Measurements from ENCODE around the gene UTP18.
A peak's percentile ranks its signal among the peaks of the same experiment; 100 is the strongest.

UTP18 gene

DNA sequence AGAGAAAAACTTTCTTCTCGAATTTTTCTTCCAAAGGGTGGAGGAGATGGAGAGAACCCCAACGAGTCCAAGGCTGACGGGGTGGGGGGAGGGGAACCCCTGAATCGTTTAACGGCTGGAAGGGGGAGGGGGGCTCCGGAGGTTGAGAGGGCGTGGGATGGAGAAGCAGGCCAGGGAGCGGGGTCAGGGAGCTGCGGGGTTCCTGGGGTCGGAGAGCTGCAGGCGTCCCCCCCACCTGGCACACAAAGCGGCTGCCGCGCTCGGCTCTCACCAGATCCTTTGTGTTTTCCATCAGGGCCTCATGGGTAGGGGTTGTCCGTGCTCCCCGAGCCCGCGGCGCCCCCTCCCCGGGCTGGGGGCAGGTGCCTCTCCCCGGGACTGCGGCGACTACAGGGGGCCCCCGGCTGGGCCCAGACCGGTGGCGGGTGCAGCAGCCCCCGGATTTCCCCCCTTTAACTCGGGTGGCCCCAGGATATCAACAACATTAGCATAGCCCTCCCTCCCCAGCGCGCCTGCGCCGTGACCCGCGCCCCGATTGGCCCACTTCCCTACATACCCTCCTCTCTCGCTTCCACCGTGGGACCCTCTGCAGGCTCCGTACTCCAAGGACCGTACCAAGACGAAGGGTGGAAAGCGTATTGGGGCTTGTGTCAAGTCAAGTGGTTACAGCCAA, 646 bp upstream of the UTP18 start, which contains the start of gene MBTD1:
MBTD1 (minus strand) TSS at position 486 of the 673 bp plus-strand sequence. CDS start 34,888 bp downstream, outside the sequence.
- peak; percentile 91 to 98 for DNase-seq (ENCODE audit: low read depth in 1 of 2, low spot score in 1 of 2)
- TF ChIP-seq GABPA (IDR thresholded peaks at IDR 0.05; ENCODE audit: low read depth) = no peak
- TF ChIP-seq SPI1 (IDR thresholded peaks at IDR 0.05; ENCODE audit: borderline replicate concordance, low read depth) = peak; percentile 78
- TF ChIP-seq, protein P1, sequence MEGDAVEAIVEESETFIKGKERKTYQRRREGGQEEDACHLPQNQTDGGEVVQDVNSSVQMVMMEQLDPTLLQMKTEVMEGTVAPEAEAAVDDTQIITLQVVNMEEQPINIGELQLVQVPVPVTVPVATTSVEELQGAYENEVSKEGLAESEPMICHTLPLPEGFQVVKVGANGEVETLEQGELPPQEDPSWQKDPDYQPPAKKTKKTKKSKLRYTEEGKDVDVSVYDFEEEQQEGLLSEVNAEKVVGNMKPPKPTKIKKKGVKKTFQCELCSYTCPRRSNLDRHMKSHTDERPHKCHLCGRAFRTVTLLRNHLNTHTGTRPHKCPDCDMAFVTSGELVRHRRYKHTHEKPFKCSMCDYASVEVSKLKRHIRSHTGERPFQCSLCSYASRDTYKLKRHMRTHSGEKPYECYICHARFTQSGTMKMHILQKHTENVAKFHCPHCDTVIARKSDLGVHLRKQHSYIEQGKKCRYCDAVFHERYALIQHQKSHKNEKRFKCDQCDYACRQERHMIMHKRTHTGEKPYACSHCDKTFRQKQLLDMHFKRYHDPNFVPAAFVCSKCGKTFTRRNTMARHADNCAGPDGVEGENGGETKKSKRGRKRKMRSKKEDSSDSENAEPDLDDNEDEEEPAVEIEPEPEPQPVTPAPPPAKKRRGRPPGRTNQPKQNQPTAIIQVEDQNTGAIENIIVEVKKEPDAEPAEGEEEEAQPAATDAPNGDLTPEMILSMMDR (IDR thresholded peaks at IDR 0.05; ENCODE audit: insufficient read depth, low read length) = no peak
- TF ChIP-seq, protein P2, sequence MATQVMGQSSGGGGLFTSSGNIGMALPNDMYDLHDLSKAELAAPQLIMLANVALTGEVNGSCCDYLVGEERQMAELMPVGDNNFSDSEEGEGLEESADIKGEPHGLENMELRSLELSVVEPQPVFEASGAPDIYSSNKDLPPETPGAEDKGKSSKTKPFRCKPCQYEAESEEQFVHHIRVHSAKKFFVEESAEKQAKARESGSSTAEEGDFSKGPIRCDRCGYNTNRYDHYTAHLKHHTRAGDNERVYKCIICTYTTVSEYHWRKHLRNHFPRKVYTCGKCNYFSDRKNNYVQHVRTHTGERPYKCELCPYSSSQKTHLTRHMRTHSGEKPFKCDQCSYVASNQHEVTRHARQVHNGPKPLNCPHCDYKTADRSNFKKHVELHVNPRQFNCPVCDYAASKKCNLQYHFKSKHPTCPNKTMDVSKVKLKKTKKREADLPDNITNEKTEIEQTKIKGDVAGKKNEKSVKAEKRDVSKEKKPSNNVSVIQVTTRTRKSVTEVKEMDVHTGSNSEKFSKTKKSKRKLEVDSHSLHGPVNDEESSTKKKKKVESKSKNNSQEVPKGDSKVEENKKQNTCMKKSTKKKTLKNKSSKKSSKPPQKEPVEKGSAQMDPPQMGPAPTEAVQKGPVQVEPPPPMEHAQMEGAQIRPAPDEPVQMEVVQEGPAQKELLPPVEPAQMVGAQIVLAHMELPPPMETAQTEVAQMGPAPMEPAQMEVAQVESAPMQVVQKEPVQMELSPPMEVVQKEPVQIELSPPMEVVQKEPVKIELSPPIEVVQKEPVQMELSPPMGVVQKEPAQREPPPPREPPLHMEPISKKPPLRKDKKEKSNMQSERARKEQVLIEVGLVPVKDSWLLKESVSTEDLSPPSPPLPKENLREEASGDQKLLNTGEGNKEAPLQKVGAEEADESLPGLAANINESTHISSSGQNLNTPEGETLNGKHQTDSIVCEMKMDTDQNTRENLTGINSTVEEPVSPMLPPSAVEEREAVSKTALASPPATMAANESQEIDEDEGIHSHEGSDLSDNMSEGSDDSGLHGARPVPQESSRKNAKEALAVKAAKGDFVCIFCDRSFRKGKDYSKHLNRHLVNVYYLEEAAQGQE (IDR thresholded peaks at IDR 0.05; ENCODE audit: insufficient replicate concordance, low read depth) = no peak
- Histone ChIP-seq H3K4me3 (replicated peaks; ENCODE audit: insufficient read depth, low read length) (peak within 1 kb of the TSS; percentile 93), H3K27ac (replicated peaks) (peak within 1 kb of the TSS; percentile 100), H3K27me3 (ENCODE audit: insufficient read depth, poor library complexity, severe bottlenecking) (no peaks in the 10 kb centered on the region)

DNA sequence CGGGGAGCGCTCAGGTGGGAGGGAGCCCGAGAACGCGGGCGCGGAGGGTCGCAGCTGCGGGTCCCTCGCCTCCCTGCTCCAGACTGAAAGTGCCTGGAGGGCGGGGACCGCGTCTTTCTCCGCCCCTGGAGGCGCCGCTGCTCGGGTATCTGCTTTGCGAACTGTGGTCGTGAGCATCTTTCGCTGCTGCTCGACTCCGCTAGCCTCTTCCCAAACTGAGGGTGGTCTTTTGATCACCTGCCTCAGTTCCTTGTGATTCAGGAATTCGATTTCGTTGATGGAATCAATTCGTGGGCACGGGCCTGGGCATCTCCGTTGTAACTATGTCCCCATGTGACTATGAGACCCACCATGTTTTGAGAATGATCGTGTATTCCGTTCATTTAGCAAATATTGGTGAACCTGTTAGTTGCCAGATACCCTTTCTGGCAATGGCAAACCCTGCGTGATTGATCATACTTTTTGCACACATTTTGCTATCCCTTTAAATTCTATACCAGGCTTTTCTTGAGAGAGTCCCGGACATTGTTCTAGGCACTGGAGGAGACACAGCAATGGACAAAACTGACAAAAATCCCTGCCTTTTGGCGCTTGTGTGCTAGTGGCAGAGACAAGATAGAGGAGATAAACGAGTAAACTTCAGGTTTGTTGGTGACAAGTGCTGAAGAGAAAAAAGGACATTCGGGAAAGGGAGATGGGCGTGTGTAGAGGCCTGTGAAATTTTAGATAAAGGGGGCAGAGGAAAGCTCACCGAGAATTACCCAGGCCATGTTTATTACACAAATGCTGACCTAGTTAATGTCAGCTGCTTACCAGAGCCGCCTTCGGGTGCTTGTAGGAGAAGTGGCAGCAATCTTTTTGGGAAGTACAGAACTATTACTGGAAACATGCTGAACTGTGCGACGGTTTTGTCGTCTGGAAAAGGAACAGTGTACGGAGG, 948 bp downstream of the UTP18 start:
- peak; percentile 38 to 60 for DNase-seq (ENCODE audit: low read depth in 1 of 2, low spot score in 1 of 2)
- TF ChIP-seq, protein P2 (IDR thresholded peaks at IDR 0.05; ENCODE audit: insufficient replicate concordance, low read depth) = no peak
- TF ChIP-seq SPI1 (IDR thresholded peaks at IDR 0.05; ENCODE audit: borderline replicate concordance, low read depth) = peak; percentile 27; the same call in 1 of the 2 replicates
- H3K27me3 ChIP-seq (ENCODE audit: insufficient read depth, poor library complexity, severe bottlenecking) = no peaks in the 10 kb centered on the region
- peak overlapping the region; percentile 100 for H3K27ac ChIP-seq (replicated peaks)
- H3K4me3 ChIP-seq (replicated peaks; ENCODE audit: insufficient read depth, low read length) = peak overlapping the region; percentile 93

DNA sequence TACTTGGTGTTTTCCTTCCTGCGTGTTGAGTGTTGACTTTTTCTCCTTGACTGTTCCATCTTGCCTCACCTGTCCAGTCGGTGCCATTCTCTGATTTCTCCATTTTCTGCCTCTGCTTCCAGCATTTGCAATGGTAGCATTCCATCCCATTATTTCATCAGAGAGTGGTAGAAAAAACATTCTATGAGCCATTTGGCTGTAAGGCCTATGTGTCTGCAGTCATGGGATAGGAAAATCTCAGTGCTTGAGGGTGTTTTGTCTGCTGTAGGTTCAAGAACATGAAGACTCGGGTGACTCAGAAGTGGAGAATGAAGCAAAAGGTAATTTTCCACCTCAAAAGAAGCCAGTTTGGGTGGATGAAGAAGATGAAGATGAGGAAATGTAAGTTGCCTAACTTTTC, 2.7 kb downstream of the UTP18 start:
- no peak for TF ChIP-seq POLR2AphosphoS5 (IDR thresholded peaks at IDR 0.05; ENCODE audit: low read depth)
- TF ChIP-seq GABPA (IDR thresholded peaks at IDR 0.05; ENCODE audit: low read depth) = no peak
- TF ChIP-seq, protein P2 (IDR thresholded peaks at IDR 0.05; ENCODE audit: insufficient replicate concordance, low read depth) = no peak
- no peak for TF ChIP-seq SPI1 (IDR thresholded peaks at IDR 0.05; ENCODE audit: borderline replicate concordance, low read depth)
- TF ChIP-seq, protein P1 (IDR thresholded peaks at IDR 0.05; ENCODE audit: insufficient read depth, low read length) = no peak
- H3K27ac ChIP-seq (replicated peaks) = no peak overlapping the region
- DNase-seq (ENCODE audit: low read depth in 1 of 2, low spot score in 1 of 2) = no peak
- H3K27me3 ChIP-seq (ENCODE audit: insufficient read depth, poor library complexity, severe bottlenecking) = no peaks in the 10 kb centered on the region
- H3K4me3 ChIP-seq (replicated peaks; ENCODE audit: insufficient read depth, low read length) = no peak overlapping the region

Measured in HL-60 (cell line).